ENCODE measurements around the gene KRT16.
"Not testable (repeated sequence)": the region's sequence is repeated elsewhere in the genome, so short reads cannot be mapped to it uniquely, and the experiment has no call there.

Gene KRT16

GRCh38 chr17:41612376-41613160 lies at the start of gene KRT16:
TSS of gene KRT16 (minus strand) at chr17:41612767. CDS start at chr17:41612688, 79 bp downstream.
- not testable (repeated sequence) for H3K4me1 ChIP-seq (ENCODE audit: low read length); H3K4me3 ChIP-seq (ENCODE audit: low read length); H3K36me3 ChIP-seq (replicated peaks; ENCODE audit: insufficient read depth, low read length); H3F3A ChIP-seq (ENCODE audit: insufficient read depth, low read length); H3K9me2 ChIP-seq (replicated peaks; ENCODE audit: insufficient read depth, low read length); H3K79me2 ChIP-seq (ENCODE audit: low read length); H3K27ac ChIP-seq (ENCODE audit: low read length); H2AFZ ChIP-seq (ENCODE audit: low read length); DNase-seq; H3K9me3 ChIP-seq (replicated peaks; ENCODE audit: insufficient read depth, low read length); H4K20me1 ChIP-seq (ENCODE audit: insufficient read depth, low read length); H3K9ac ChIP-seq (ENCODE audit: low read length); H3K4me2 ChIP-seq (ENCODE audit: low read depth, low read length)
- peaks cover 33% of the 10 kb centered on the region for H3K27me3 ChIP-seq (replicated peaks; ENCODE audit: insufficient read depth, low read length)

DNA sequence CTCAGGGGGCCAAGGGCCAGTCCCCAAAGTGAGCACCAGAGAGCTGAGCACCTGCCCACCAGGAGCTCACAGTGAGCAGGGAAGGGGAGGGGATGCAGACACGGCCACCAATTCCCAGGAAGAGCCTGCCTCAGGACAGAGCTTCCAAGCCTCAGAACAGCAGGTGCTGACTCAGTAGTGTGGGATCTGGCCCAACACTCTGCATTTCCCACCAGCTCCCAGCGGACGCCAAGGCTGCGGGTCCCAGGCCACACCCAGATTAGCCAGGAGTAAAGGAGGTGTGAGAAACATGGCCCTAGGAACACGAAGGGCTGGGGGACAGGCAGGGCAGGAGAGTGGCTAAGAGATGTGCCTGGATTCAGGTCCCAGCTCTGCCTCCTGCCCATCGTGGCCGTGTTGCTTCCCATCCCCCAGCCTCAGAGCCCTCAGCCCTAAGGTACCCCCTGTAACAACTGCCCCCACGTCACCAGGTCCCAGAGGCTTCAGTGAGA lies 47.7 kb upstream of the KRT16 start:
- H3K79me2 ChIP-seq (ENCODE audit: low read length) = no peaks in the 10 kb centered on the region
- peaks cover 8% of the 10 kb centered on the region; the same call in 1 of the 2 replicates for H3F3A ChIP-seq (ENCODE audit: insufficient read depth, low read length)
- TF ChIP-seq, protein P1, sequence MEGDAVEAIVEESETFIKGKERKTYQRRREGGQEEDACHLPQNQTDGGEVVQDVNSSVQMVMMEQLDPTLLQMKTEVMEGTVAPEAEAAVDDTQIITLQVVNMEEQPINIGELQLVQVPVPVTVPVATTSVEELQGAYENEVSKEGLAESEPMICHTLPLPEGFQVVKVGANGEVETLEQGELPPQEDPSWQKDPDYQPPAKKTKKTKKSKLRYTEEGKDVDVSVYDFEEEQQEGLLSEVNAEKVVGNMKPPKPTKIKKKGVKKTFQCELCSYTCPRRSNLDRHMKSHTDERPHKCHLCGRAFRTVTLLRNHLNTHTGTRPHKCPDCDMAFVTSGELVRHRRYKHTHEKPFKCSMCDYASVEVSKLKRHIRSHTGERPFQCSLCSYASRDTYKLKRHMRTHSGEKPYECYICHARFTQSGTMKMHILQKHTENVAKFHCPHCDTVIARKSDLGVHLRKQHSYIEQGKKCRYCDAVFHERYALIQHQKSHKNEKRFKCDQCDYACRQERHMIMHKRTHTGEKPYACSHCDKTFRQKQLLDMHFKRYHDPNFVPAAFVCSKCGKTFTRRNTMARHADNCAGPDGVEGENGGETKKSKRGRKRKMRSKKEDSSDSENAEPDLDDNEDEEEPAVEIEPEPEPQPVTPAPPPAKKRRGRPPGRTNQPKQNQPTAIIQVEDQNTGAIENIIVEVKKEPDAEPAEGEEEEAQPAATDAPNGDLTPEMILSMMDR (IDR thresholded peaks at IDR 0.05; ENCODE audit: low read length) = no peak
- no peak for DNase-seq
- no peak overlapping the region for H3K27ac ChIP-seq (ENCODE audit: low read length)
- H3K9me2 ChIP-seq (replicated peaks; ENCODE audit: insufficient read depth, low read length) = no peaks in the 10 kb centered on the region
- H3K9ac ChIP-seq (ENCODE audit: low read length) = no peak overlapping the region
- no peak overlapping the region for H3K4me3 ChIP-seq (ENCODE audit: low read length)
- H3K36me3 ChIP-seq (replicated peaks; ENCODE audit: insufficient read depth, low read length) = no peaks in the 10 kb centered on the region
- H2AFZ ChIP-seq (ENCODE audit: low read length) = no peak overlapping the region
- no peaks in the 10 kb centered on the region for H3K9me3 ChIP-seq (replicated peaks; ENCODE audit: insufficient read depth, low read length)
- no peaks in the 10 kb centered on the region for H3K4me1 ChIP-seq (ENCODE audit: low read length)
- H4K20me1 ChIP-seq (ENCODE audit: insufficient read depth, low read length) = no peaks in the 10 kb centered on the region
- no peaks in the 10 kb centered on the region for H3K27me3 ChIP-seq (replicated peaks; ENCODE audit: insufficient read depth, low read length)
- H3K4me2 ChIP-seq (ENCODE audit: low read depth, low read length) = no peak overlapping the region

DNA sequence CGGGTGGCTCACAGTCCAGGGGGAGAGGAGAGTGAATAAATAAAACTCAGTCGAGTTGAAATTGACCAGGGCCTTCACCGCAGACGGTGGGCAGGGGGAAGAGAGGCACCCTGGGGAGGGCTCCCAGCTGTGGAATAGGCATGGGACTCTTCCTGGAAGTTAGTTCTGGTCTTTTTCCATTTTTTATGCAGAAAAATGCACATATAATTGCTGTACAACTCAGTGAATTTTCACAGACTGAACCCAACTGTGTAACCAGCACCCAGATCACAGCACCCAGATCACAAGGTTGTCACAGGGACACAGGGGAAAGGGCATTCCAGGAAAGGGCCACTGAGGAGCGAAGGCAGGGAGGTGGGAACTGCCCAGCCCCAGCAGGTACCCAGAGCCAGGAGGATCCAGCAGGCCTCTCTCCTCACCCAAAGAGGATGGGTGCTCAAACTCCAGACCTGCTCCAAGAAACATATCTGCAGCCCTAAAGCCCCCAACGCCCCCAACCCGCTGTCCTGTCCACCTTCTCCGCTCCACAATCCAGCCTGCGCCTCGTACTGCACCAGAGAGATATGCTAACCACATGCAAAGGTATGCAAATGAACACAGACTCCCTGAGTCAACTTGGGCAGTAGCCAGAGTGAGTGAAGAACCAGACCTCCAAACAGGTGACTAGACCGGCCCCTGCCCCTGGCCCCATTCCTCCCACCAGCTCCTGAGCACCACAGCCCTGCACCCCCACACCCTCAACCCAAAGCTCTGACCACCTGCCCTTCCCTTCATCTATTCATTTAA lies 47.1 kb upstream of the KRT16 start:
- no peaks in the 10 kb centered on the region for H3K79me2 ChIP-seq (ENCODE audit: low read length)
- no peaks in the 10 kb centered on the region for H3K36me3 ChIP-seq (replicated peaks; ENCODE audit: insufficient read depth, low read length)
- H2AFZ ChIP-seq (ENCODE audit: low read length) = no peak overlapping the region
- no peaks in the 10 kb centered on the region for H3K9me2 ChIP-seq (replicated peaks; ENCODE audit: insufficient read depth, low read length)
- no peak overlapping the region for H3K9ac ChIP-seq (ENCODE audit: low read length)
- no peaks in the 10 kb centered on the region for H3K27me3 ChIP-seq (replicated peaks; ENCODE audit: insufficient read depth, low read length)
- H3K4me1 ChIP-seq (ENCODE audit: low read length) = no peaks in the 10 kb centered on the region
- no peak for DNase-seq
- H3K27ac ChIP-seq (ENCODE audit: low read length) = no peak overlapping the region
- H3K9me3 ChIP-seq (replicated peaks; ENCODE audit: insufficient read depth, low read length) = no peaks in the 10 kb centered on the region
- no peak overlapping the region for H3K4me3 ChIP-seq (ENCODE audit: low read length)
- H3F3A ChIP-seq (ENCODE audit: insufficient read depth, low read length) = peaks cover 5% of the 10 kb centered on the region; the same call in 1 of the 2 replicates
- TF ChIP-seq, protein P1 (IDR thresholded peaks at IDR 0.05; ENCODE audit: low read length) = no peak
- no peak overlapping the region for H3K4me2 ChIP-seq (ENCODE audit: low read depth, low read length)
- H4K20me1 ChIP-seq (ENCODE audit: insufficient read depth, low read length) = no peaks in the 10 kb centered on the region

DNA sequence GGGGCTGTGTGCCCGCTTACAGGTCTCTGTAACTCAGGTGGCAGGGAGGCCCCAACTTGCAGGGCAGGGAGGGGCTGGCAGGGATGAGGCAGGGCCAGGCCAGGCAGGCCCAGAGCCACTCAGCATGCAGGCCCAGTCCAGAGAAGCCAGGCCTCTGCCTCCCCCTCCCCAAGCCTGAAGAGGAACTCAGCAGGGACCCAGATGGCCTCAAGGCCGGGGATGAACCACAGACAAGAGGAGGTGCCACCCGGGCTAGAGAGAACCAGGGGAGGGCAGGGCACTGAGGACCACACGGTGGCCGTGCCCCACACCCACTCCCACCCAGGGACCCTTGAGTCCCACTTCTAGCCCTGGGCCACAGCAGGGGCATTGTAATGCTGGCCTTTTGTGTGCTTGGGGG lies 46.3 kb upstream of the KRT16 start:
- Histone ChIP-seq H3K9me3 (replicated peaks; ENCODE audit: insufficient read depth, low read length) (no peaks in the 10 kb centered on the region), H3F3A (ENCODE audit: insufficient read depth, low read length) (no peaks in the 10 kb centered on the region), H3K27me3 (replicated peaks; ENCODE audit: insufficient read depth, low read length) (no peaks in the 10 kb centered on the region), H3K79me2 (ENCODE audit: low read length) (no peaks in the 10 kb centered on the region), H3K9me2 (replicated peaks; ENCODE audit: insufficient read depth, low read length) (no peaks in the 10 kb centered on the region), H3K9ac (ENCODE audit: low read length) (no peak overlapping the region), H3K4me2 (ENCODE audit: low read depth, low read length) (no peak overlapping the region), H3K4me3 (ENCODE audit: low read length) (no peak overlapping the region), H2AFZ (ENCODE audit: low read length) (no peak overlapping the region), H3K27ac (ENCODE audit: low read length) (no peak overlapping the region), H4K20me1 (ENCODE audit: insufficient read depth, low read length) (no peaks in the 10 kb centered on the region), H3K4me1 (ENCODE audit: low read length) (peaks cover 3% of the 10 kb centered on the region; the same call in 1 of the 2 replicates), H3K36me3 (replicated peaks; ENCODE audit: insufficient read depth, low read length) (no peaks in the 10 kb centered on the region)
- no peak for DNase-seq
- TF ChIP-seq EZH2phosphoT487 (IDR thresholded peaks at IDR 0.05; ENCODE audit: low read length) = no peak
- TF ChIP-seq, protein P1 (IDR thresholded peaks at IDR 0.05; ENCODE audit: low read length) = no peak
- TF ChIP-seq EZH2 (optimal IDR thresholded peaks at IDR 0.05; ENCODE audit: low read depth, low read length) = no peak

Measured in MM.1S (cell line).